H1 (cell line): ENCODE data around the gene CCNK. TPM values are rescaled to one million over a fixed set of nuclear protein-coding genes. Genes with fewer than 3 reads are reported as not detected.

Source experiments
- CTCF ChIA-PET: fragments of 300-600 bp; sonication (Branson Sonifier 250); formaldehyde crosslinking; loops from one replicate; lab custom pipeline; 2021; ENCODE audit not compliant: partially characterized antibody; lab: Charles Lee
- POLR2A ChIA-PET: fragments of 300-600 bp; sonication (Branson Sonifier 250); formaldehyde crosslinking; loops from one replicate; lab custom pipeline; 2021; ENCODE audit warnings: inconsistent platforms; ENCODE audit not compliant: partially characterized antibody; lab: Charles Lee
- DNase-seq, 2 experiments: peaks; one replicate each; pipeline versions ENCODE4 v3.0.0 to v3.0.0-alpha.2; 2010 to 2022; ENCODE audit warnings: low spot score in 2 of 2, low read depth in 1 of 2, mixed read lengths in 1 of 2
- FAIRE-seq: peaks from 2 replicates; lab custom pipeline; 2011; peaks lifted over from hg19 to GRCh38; lab: Jason Lieb, UNC
- H2AFZ ChIP-seq: 2 replicates; pipeline ENCODE4 v1.8.1; 2012; ENCODE audit warnings: low read length, inconsistent platforms
- H2AK5ac ChIP-seq: 2 replicates; pipeline ENCODE4 v1.6.1; 2013; ENCODE audit warnings: low read depth, low read length
- H2BK120ac ChIP-seq: replicated peaks from 2 replicates; pipeline ENCODE3; 2013; ENCODE audit warnings: low read depth, low read length, inconsistent platforms
- H2BK12ac ChIP-seq: 2 replicates; pipeline ENCODE4 v1.6.1; 2013; ENCODE audit warnings: low read depth, low read length
- H2BK15ac ChIP-seq: 2 replicates; pipeline ENCODE4 v1.6.1; 2013; ENCODE audit warnings: low read length
- H2BK20ac ChIP-seq: 2 replicates; pipeline ENCODE4 v1.6.1; 2013; ENCODE audit warnings: low read length
- H2BK5ac ChIP-seq: 2 replicates; pipeline ENCODE4 v1.6.1; 2013; ENCODE audit warnings: low read depth, low read length
- H3K14ac ChIP-seq: 2 replicates; pipeline ENCODE4 v1.6.1; 2013; ENCODE audit warnings: inconsistent platforms; ENCODE audit not compliant: insufficient read length
- H3K18ac ChIP-seq: 2 replicates; pipeline ENCODE4 v1.6.1; 2013; ENCODE audit warnings: low read length; ENCODE audit errors: extremely low read depth
- H3K23ac ChIP-seq: 2 replicates; pipeline ENCODE4 v1.6.1; 2013; ENCODE audit warnings: inconsistent platforms; ENCODE audit not compliant: insufficient read length
- H3K23me2 ChIP-seq: 2 replicates; pipeline ENCODE4 v1.6.1; 2013; ENCODE audit warnings: low read depth, low read length
- H3K27ac ChIP-seq: 2 replicates; pipeline ENCODE4 v1.6.1; 2011; ENCODE audit warnings: low read depth, low read length, inconsistent platforms
- H3K27me3 ChIP-seq, 4 experiments: replicated peaks in 1 of 4; 1 replicate in 1 of 4; 2 replicates in 3 of 4; pipeline versions ENCODE4 v1.6.1 to v1.8.1; 2011 to 2013; ENCODE audit warnings: low read length in 3 of 4, mild to moderate bottlenecking in 3 of 4, inconsistent platforms in 2 of 4, mixed read lengths in 2 of 4, moderate library complexity in 1 of 4; ENCODE audit not compliant: control insufficient read depth in 3 of 4, insufficient read depth in 3 of 4; ENCODE audit errors: extremely low read depth in 1 of 4
- H3K36me3 ChIP-seq, 4 experiments: 2 replicates each; pipeline versions ENCODE4 v1.6.1 to v1.8.1; 2011 to 2013; ENCODE audit warnings: mild to moderate bottlenecking in 4 of 4, low read length in 3 of 4, moderate library complexity in 2 of 4, control low read depth in 1 of 4, inconsistent platforms in 1 of 4; ENCODE audit not compliant: insufficient read depth in 4 of 4, control insufficient read depth in 2 of 4
- H3K4ac ChIP-seq: replicated peaks from 2 replicates; pipeline ENCODE3; 2013; ENCODE audit warnings: low read length, low read depth, mixed read lengths, inconsistent platforms; ENCODE audit not compliant: insufficient read length
- H3K4me1 ChIP-seq, 4 experiments: replicated peaks in 1 of 4; 1 replicate in 1 of 4; 2 replicates in 3 of 4; pipeline versions ENCODE4 v1.6.1 to v1.8.1; 2011 to 2013; ENCODE audit warnings: low read length in 3 of 4, inconsistent platforms in 2 of 4, mixed read lengths in 1 of 4; ENCODE audit not compliant: insufficient read depth in 4 of 4, control insufficient read depth in 3 of 4
- H3K4me2 ChIP-seq, 2 experiments: 2 replicates each; pipeline versions ENCODE4 v1.6.1 to v1.8.1; 2011 to 2013; ENCODE audit warnings: low read depth in 2 of 2, low read length in 2 of 2, control low read depth in 1 of 2, inconsistent platforms in 1 of 2, mild to moderate bottlenecking in 1 of 2; ENCODE audit not compliant: insufficient read depth in 1 of 2
- H3K4me3 ChIP-seq, 4 experiments: fragments of 200-600, 300-600 bp in 1 of 4; sonication (generic), shearing (Covaris generic), sonication (Bioruptor Twin) in 1 of 4; 2 replicates each; pipeline versions ENCODE4 v1.5.1 to v1.8.1; 2011 to 2016; ENCODE audit warnings: low read length in 4 of 4, low read depth in 3 of 4, control low read depth in 2 of 4, inconsistent platforms in 2 of 4, mild to moderate bottlenecking in 2 of 4, mixed read lengths in 1 of 4, moderate library complexity in 1 of 4; ENCODE audit not compliant: insufficient read depth in 2 of 4; ENCODE audit errors: extremely low read depth in 1 of 4
- H3K56ac ChIP-seq: replicated peaks from 2 replicates; pipeline ENCODE3; 2013; ENCODE audit warnings: low read depth, mild to moderate bottlenecking, mixed read lengths, low read length, inconsistent platforms; ENCODE audit not compliant: insufficient read length
- H3K79me1 ChIP-seq: 2 replicates; pipeline ENCODE4 v1.6.1; 2013; ENCODE audit warnings: low read depth, low read length, control low read depth
- H3K79me2 ChIP-seq, 2 experiments: 2 replicates each; pipeline versions ENCODE4 v1.6.1 to v1.8.1; 2012 to 2013; ENCODE audit warnings: low read length in 2 of 2, mild to moderate bottlenecking in 2 of 2, inconsistent platforms in 1 of 2; ENCODE audit not compliant: insufficient read depth in 2 of 2, control insufficient read depth in 1 of 2
- H3K9ac ChIP-seq, 4 experiments: replicated peaks in 1 of 4; 1 replicate in 1 of 4; 2 replicates in 3 of 4; pipeline versions ENCODE4 v1.6.1 to v1.8.1; 2011 to 2013; ENCODE audit warnings: low read depth in 3 of 4, low read length in 3 of 4, control low read depth in 2 of 4, mild to moderate bottlenecking in 2 of 4, moderate library complexity in 2 of 4, inconsistent platforms in 1 of 4; ENCODE audit errors: extremely low read depth in 1 of 4
- H3K9me3 ChIP-seq, 2 experiments: 2 replicates each; pipeline versions ENCODE4 v1.6.1 to v1.8.1; 2012 to 2013; ENCODE audit warnings: mild to moderate bottlenecking in 2 of 2, moderate library complexity in 2 of 2, control low read depth in 1 of 2, inconsistent platforms in 1 of 2, low read depth in 1 of 2, low read length in 1 of 2, mixed read lengths in 1 of 2; ENCODE audit not compliant: insufficient read depth in 2 of 2
- H4K20me1 ChIP-seq, 2 experiments: replicated peaks in 1 of 2; 2 replicates each; pipeline versions ENCODE3 to v1.8.1; 2011 to 2013; ENCODE audit warnings: inconsistent platforms in 2 of 2, low read length in 2 of 2, mild to moderate bottlenecking in 1 of 2; ENCODE audit not compliant: insufficient read depth in 2 of 2, control insufficient read depth in 1 of 2
- H4K5ac ChIP-seq: 2 replicates; pipeline ENCODE4 v1.6.1; 2013; ENCODE audit warnings: low read length, low read depth, mixed read lengths, inconsistent platforms; ENCODE audit not compliant: insufficient read length
- H4K8ac ChIP-seq: 2 replicates; pipeline ENCODE4 v1.8.0; 2013; ENCODE audit warnings: mild to moderate bottlenecking, moderate library complexity, low read length, inconsistent platforms; ENCODE audit not compliant: insufficient read depth; ENCODE audit errors: extremely low read depth
- H4K91ac ChIP-seq: replicated peaks from 2 replicates; pipeline ENCODE3; 2013; ENCODE audit warnings: low read length, mixed read lengths, inconsistent platforms; ENCODE audit not compliant: insufficient read length
- CEBPB ChIP-seq: IDR thresholded peaks from 2 replicates; pipeline ENCODE4 v1.6.1; 2012; ENCODE audit warnings: low read depth, low read length
- EP300 ChIP-seq, 2 experiments: IDR thresholded peaks; 1 replicate in 1 of 2; 2 replicates in 1 of 2; pipeline ENCODE4 v1.6.1; 2011 to 2012; ENCODE audit warnings: low read depth in 2 of 2, low read length in 2 of 2, mild to moderate bottlenecking in 2 of 2, borderline replicate concordance in 1 of 2, inconsistent platforms in 1 of 2, moderate library complexity in 1 of 2
- JUN ChIP-seq: IDR thresholded peaks from 2 replicates; pipeline ENCODE4 v1.6.1; 2011; ENCODE audit warnings: low read depth, mild to moderate bottlenecking, improper control_type of control experiment, low read length
- JUND ChIP-seq: IDR thresholded peaks from 2 replicates; pipeline ENCODE4 v1.6.1; 2011; ENCODE audit warnings: mild to moderate bottlenecking, improper control_type of control experiment, low read length
- SIRT6 ChIP-seq: IDR thresholded peaks from one replicate; pipeline ENCODE4 v1.7.1; 2012; ENCODE audit warnings: low read length, inconsistent platforms
- YY1 ChIP-seq: IDR thresholded peaks from 2 replicates; pipeline ENCODE4 v1.6.1; 2011; ENCODE audit warnings: low read depth, mild to moderate bottlenecking, low read length
- WGBS, 2 experiments: shearing (Covaris generic) in 1 of 2; methylation state at CpG; one replicate each; pipeline versions ENCODE4 v1.1.6 to v1.1.7; 2013 to 2015; ENCODE audit warnings: low lambda C conversion rate in 2 of 2, mixed read lengths in 2 of 2, inconsistent platforms in 1 of 2, low coverage in 1 of 2, missing lambda C conversion rate in 1 of 2; ENCODE audit not compliant: insufficient replicate concordance in 2 of 2, insufficient coverage in 1 of 2, insufficient read length in 1 of 2; ENCODE audit errors: extremely low coverage in 1 of 2, missing lambda C conversion rate in 1 of 2; 5-methylcytosine and 5-hydroxymethylcytosine counted together
- polyA plus RNA-seq, 7 experiments: library from polyadenylated mRNA; depleted of rRNA in 3 of 7; stranded (reverse) in 5 of 7; unstranded in 2 of 7; fragments of >200 nt in 5 of 7; fragments of 200-250 nt in 2 of 7; gene quantifications; 1 replicate in 5 of 7; 2 replicates in 1 of 7; 4 replicates in 1 of 7; pipeline versions ENCODE4 v1.2.1 to v1.2.3, GENCODE V29; 2011 to 2013; ENCODE audit warnings: missing spikeins in 2 of 7, mixed read lengths in 2 of 7
- total RNA-seq: library from RNA; stranded (reverse); fragmentation: NEBNext Ultra II Directional; extraction: Animal tissue kit (Norgen Biotek cat#: 25700); gene quantifications from 2 replicates; pipeline ENCODE4 v1.2.1, GENCODE V29; 2021

Gene CCNK
- total and polyA plus RNA-seq, 2 of the 8 experiments (the other 6 are each of a cell fraction or from before 2014, with no cell fraction given) = 10.7 to 82.7 TPM

DNA sequence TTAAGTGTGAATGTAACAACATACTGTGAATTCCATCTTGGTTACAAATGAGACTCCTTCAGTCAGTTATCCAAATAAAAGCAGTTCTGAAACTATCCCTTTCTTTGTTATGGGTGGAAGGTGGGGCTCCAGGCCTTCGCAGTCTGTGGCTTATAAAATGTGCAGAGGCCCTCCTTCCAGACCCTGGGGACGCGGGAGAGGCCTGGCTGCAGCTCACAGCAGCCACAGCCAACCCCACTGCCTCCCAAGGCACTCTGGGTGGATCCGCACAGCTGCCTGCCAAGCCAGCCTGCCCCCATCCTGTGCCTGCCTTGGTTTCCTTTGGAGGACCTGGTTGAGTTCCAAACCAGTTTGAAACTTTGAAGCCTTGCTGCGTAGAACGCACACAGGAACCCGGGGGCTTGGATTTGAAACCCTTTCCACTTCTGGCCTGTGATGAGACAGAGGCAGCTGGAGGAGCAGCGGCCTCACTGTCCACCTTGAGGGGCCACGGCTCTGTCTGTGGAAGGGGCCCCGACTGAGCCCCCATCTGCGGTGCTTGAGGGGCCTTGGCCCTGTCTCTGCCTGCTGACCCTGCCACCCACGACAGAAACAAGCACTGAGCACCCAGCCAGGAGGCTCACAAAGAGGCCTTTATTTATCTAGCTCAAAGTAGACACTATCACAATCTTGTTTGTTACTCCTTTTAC, 30.4 kb downstream of the CCNK start:
- Histone ChIP-seq H3K14ac (no peak overlapping the region), H3K27me3 (no peaks in the 10 kb centered on the region; a peak in 1 of 7 replicates), H3K79me1 (no peaks in the 10 kb centered on the region; the same call in none of the 2 replicates), H3K9me3 (no peaks in the 10 kb centered on the region), H3K4me2 (no peak overlapping the region), H3K4me3 (no peak overlapping the region), H3K23ac (no peak overlapping the region), H2AFZ (no peak overlapping the region), H3K56ac (no peak overlapping the region), H2BK5ac (no peak overlapping the region), H4K5ac (no peak overlapping the region), H2BK12ac (no peak overlapping the region), H3K36me3 (peaks cover 17 to 38% (median 23%) of the 10 kb centered on the region in 4 experiments), H2BK20ac (no peak overlapping the region), H4K20me1 (peaks cover 2 to 7% of the 10 kb centered on the region in 2 experiments), H3K18ac (no peak overlapping the region), H3K79me2 (no peaks in the 10 kb centered on the region), H2BK15ac (no peak overlapping the region), H3K23me2 (no peaks in the 10 kb centered on the region), H4K8ac (0 out of 2 replicates have a peak overlapping the region, but pooled peaks have one; percentile 38), H3K4ac (no peak overlapping the region), H3K4me1 (peaks cover 0 to 9% (median 3%) of the 10 kb centered on the region in 4 experiments; a peak in 3 of 7 replicates), H3K9ac (no peak overlapping the region), H3K27ac (no peak overlapping the region), H2BK120ac (no peak overlapping the region), H4K91ac (no peak overlapping the region), H2AK5ac (no peak overlapping the region)
- CTCF ChIA-PET = interaction anchor here (0.7 to 1.6 kb wide), 6 partner anchors 13 to 219 kb away, joined by 3 to 6 read pairs (median 3); no protein-coding TSS in a partner anchor
- TF ChIP-seq YY1 = no peak
- no peak for TF ChIP-seq JUN
- TF ChIP-seq JUND = no peak
- no peak for TF ChIP-seq EP300 (IDR thresholded peaks at IDR 0.05; ENCODE audit: borderline replicate concordance in 1 of 2, low read depth in 2 of 2, low read length in 2 of 2)
- no peak for TF ChIP-seq SIRT6
- no peak for TF ChIP-seq CEBPB
- FAIRE-seq (no peak), DNase-seq (no peak)
- POLR2A ChIA-PET = interaction anchor here (1.7 to 2.1 kb wide), 2 partner anchors 92 to 111 kb away, joined by 4 to 5 read pairs; partner anchors contain the start of gene CCDC85C
- whole genome bisulfite sequencing, 2 experiments = 90% methylated on average over 12 of the region's 12 CpGs; no CpG with 5 or more reads in 1 of the 2 experiments
